ENCODE data around the gene LTA.

DNA sequence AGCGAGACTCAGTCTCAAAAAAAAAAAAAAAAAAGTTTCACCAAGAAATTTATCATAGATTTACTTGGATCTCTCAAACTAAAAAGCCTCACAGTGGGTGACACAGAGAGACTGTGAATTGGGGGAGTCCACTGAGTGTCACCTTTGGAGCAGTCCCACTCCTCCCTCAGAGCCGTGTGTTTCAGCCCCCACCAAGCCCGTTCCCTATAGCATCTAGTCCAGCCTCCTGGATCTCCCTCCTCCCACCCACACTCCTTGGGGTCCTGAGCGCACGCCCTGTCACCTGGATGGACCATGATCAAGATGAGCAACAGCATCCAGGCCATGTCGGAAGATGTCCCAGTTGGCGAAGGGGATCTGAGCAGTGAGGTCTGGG is 20.3 kb downstream of the LTA start:
- TF ChIP-seq, protein P1, sequence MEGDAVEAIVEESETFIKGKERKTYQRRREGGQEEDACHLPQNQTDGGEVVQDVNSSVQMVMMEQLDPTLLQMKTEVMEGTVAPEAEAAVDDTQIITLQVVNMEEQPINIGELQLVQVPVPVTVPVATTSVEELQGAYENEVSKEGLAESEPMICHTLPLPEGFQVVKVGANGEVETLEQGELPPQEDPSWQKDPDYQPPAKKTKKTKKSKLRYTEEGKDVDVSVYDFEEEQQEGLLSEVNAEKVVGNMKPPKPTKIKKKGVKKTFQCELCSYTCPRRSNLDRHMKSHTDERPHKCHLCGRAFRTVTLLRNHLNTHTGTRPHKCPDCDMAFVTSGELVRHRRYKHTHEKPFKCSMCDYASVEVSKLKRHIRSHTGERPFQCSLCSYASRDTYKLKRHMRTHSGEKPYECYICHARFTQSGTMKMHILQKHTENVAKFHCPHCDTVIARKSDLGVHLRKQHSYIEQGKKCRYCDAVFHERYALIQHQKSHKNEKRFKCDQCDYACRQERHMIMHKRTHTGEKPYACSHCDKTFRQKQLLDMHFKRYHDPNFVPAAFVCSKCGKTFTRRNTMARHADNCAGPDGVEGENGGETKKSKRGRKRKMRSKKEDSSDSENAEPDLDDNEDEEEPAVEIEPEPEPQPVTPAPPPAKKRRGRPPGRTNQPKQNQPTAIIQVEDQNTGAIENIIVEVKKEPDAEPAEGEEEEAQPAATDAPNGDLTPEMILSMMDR (IDR thresholded peaks at IDR 0.05), result no peak
- no peak for TF ChIP-seq POLR2A (IDR thresholded peaks at IDR 0.05)
